GM12878 (cell line): Measurements from ENCODE around the gene RPS5. TPM values are rescaled to one million over a fixed set of nuclear protein-coding genes. Genes with fewer than 3 reads are reported as not detected.

Source experiments
- BMI1 ChIP-seq: fragments of 450-650 bp; IDR thresholded peaks from 2 replicates; pipeline ENCODE4 v1.6.1; 2016; ENCODE audit warnings: mild to moderate bottlenecking, moderate library complexity, borderline replicate concordance
- CREM ChIP-seq: IDR thresholded peaks from 2 replicates; pipeline ENCODE4 v1.6.1; 2014; ENCODE audit warnings: antibody characterized with exemption, low read depth
- CTCF ChIP-seq, 3 experiments: IDR thresholded peaks in 2 of 3; conservative IDR thresholded peaks in 1 of 3; 2 replicates each; pipeline ENCODE4 v1.5.1; 2011; ENCODE audit warnings: low read depth in 3 of 3, low read length in 3 of 3, mild to moderate bottlenecking in 3 of 3, control low read depth in 2 of 3, moderate library complexity in 2 of 3, inconsistent platforms in 1 of 3, mixed read lengths in 1 of 3; ENCODE audit not compliant: control insufficient read depth in 2 of 3, insufficient read depth in 1 of 3; ENCODE audit errors: extremely low read depth in 1 of 3
- DPF2 ChIP-seq: fragments of 450-650 bp; IDR thresholded peaks from 2 replicates; pipeline ENCODE4 v1.6.1; 2017; ENCODE audit warnings: mild to moderate bottlenecking
- EZH2 ChIP-seq: IDR thresholded peaks from 2 replicates; pipeline ENCODE4 v1.6.1; 2012; ENCODE audit warnings: low read depth, mild to moderate bottlenecking, control low read depth, inconsistent platforms, low read length, borderline replicate concordance; ENCODE audit not compliant: control insufficient read depth
- GATAD2B ChIP-seq: fragments of 450-650 bp; conservative IDR thresholded peaks from 2 replicates; pipeline ENCODE4 v1.6.1; 2017; ENCODE audit warnings: low read depth, mild to moderate bottlenecking, moderate library complexity
- MTA2 ChIP-seq: fragments of 450-650 bp; IDR thresholded peaks from 2 replicates; pipeline ENCODE4 v1.6.1; 2016; ENCODE audit warnings: low read depth, mild to moderate bottlenecking, moderate library complexity
- MXI1 ChIP-seq: fragments of 150-350 bp; IDR thresholded peaks from 2 replicates; pipeline ENCODE4 v1.6.1; 2011; ENCODE audit warnings: low read depth, mild to moderate bottlenecking, inconsistent platforms, low read length, improper control_type of control experiment
- NRF1 ChIP-seq: conservative IDR thresholded peaks from 2 replicates; pipeline ENCODE4 v1.6.1; 2011; ENCODE audit warnings: mild to moderate bottlenecking, low read depth, low read length, improper control_type of control experiment
- POLR2AphosphoS5 ChIP-seq: IDR thresholded peaks from 2 replicates; pipeline ENCODE4 v1.6.1; 2011; ENCODE audit warnings: mild to moderate bottlenecking, low read length, inconsistent platforms
- POU2F2 ChIP-seq: IDR thresholded peaks from 3 replicates; pipeline ENCODE4 v1.6.1; 2011; ENCODE audit warnings: low read depth, mild to moderate bottlenecking, low read length, borderline replicate concordance
- RUNX3 ChIP-seq: IDR thresholded peaks from 2 replicates; pipeline ENCODE4 v1.6.1; 2012; ENCODE audit warnings: low read length, inconsistent platforms
- SIX5 ChIP-seq: IDR thresholded peaks from 2 replicates; pipeline ENCODE4 v1.6.1; 2011; ENCODE audit warnings: mild to moderate bottlenecking, low read depth, low read length, moderate library complexity; ENCODE audit not compliant: severe bottlenecking
- SREBF1 ChIP-seq: IDR thresholded peaks from 2 replicates; pipeline ENCODE4 v1.6.1; 2012; ENCODE audit warnings: mild to moderate bottlenecking, low read length
- SUZ12 ChIP-seq: fragments of 200-600 bp; sonication (generic); IDR thresholded peaks from one replicate; pipeline ENCODE4 v1.6.1; 2018; ENCODE audit warnings: antibody characterized with exemption, mild to moderate bottlenecking; ENCODE audit not compliant: unreplicated experiment
- TAF1 ChIP-seq: IDR thresholded peaks from 2 replicates; pipeline ENCODE4 v1.6.1; 2011; ENCODE audit warnings: mild to moderate bottlenecking, low read depth, low read length, borderline replicate concordance
- TCF12 ChIP-seq: IDR thresholded peaks from 2 replicates; pipeline ENCODE4 v1.6.1; 2011; ENCODE audit warnings: low read depth, mild to moderate bottlenecking, low read length
- ZNF24 ChIP-seq: fragments of 450-650 bp; IDR thresholded peaks from 2 replicates; pipeline ENCODE4 v1.6.1; 2017; ENCODE audit warnings: antibody characterized with exemption, mild to moderate bottlenecking
- polyA plus RNA-seq, 11 experiments: library from polyadenylated mRNA; depleted of rRNA in 4 of 11; unstranded in 6 of 11; stranded (reverse) in 5 of 11; fragments of >200 nt; fragmentation: Nextera tagmentation in 4 of 11; fragmentation: Illumina TruSeq in 1 of 11; extraction: Ambion mirVana in 4 of 11; extraction: Trizol in 1 of 11; gene quantifications; 1 replicate in 1 of 11; 2 replicates in 10 of 11; pipeline versions ENCODE4 v1.2.1 to v1.2.3, GENCODE V29; 2011 to 2016; ENCODE audit warnings: inconsistent platforms in 2 of 11, missing spikeins in 2 of 11, low read depth in 1 of 11
- total RNA-seq, 4 experiments: library from RNA; depleted of rRNA in 3 of 4; stranded (reverse); fragments of >200 nt in 3 of 4; fragmentation: Illumina TruSeq in 1 of 4; extraction: Trizol in 1 of 4; gene quantifications; 2 replicates each; pipeline versions ENCODE4 v1.2.1 to v1.2.3, GENCODE V29; 2013 to 2021
- TF ChIP-seq, protein P1 (sequence below): fragments of 450-650 bp; IDR thresholded peaks from 2 replicates; pipeline ENCODE4 v1.6.1; 2016; ENCODE audit warnings: mild to moderate bottlenecking, moderate library complexity, borderline replicate concordance
- TF ChIP-seq, protein P2 (sequence below): fragments of 450-650 bp; formaldehyde crosslinking; IDR thresholded peaks from 2 replicates; pipeline ENCODE4 v1.4.0; 2022; ENCODE audit warnings: mild to moderate bottlenecking, moderate library complexity

RPS5 gene
- total and polyA plus RNA-seq, 10 of the 15 experiments (the other 5 are each of a cell fraction or from before 2014, with no cell fraction given), result 1,284 to 3,652 (median 1,922) TPM

DNA sequence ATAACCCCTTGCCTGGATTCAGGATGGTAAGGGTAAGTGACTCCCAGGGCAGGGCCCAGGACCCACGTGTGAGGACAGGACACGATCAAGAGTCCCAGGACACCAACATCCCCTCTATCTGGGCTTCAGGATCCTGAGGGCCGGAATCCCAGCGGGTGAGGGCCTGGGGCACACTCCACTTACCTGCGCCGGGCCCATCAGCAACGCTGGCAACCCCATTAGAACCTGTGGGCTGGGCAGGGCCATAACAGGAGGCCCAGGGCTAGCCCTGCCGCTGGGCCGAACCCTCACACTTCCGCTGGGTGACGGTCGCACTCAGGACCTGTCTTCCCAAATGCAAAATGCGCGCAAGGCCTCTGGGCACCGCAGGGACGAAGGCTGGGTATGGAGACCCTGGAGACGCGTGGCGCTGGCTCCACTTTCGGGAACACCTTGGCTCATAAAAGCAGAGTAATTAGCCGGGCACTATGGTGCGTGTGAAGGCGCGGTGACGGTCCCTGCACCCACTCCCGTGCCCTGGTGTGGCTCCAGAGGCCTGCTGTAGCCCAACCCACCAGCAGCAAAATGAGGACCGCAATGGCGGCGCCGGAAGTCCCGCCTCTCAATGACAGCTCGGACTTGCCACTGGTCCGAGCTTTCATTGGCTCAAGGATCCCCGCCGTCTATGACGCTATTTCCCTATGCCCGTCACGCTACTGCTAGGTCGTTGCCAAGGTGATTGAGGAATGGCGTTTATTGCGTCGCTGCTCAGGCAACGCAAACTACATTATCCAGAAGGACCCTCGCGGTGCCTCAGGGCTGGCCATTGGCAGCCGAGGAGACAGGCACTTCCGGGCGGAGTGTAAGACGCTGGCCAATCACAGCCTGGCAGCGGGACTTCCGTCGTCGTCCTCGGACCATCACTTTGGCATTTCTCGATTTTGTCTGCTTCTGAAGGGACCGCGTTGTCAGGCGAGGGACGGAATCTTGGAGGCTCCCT is 52.8 kb downstream of the RPS5 start, which contains the start of gene ZNF132 (continued):
- TF ChIP-seq POLR2AphosphoS5 (peak; percentile 33; the same call in 1 of the 2 replicates), NRF1 (no peak), DPF2 (no peak), SREBF1 (peak; percentile 19; the same call in 1 of the 2 replicates), GATAD2B (no peak; the same call in 1 of the 2 replicates), POU2F2 (no peak; the same call in 2 of the 3 replicates), CTCF (IDR thresholded peaks at IDR 0.05 in 2 of 3, conservative IDR thresholded peaks at IDR 0.05 in 1 of 3; ENCODE audit: control insufficient read depth in 2 of 3, extremely low read depth in 1 of 3, insufficient read depth in 1 of 3, low read depth in 3 of 3, low read length in 3 of 3) (no peak), BMI1 (peak; percentile 92), EZH2 (no peak), RUNX3 (peak; percentile 67), TCF12 (no peak), MXI1 (peak; percentile 71), TAF1 (peak; percentile 51; the same call in 1 of the 2 replicates), MTA2 (no peak), ZNF24 (no peak), SUZ12 (no peak), CREM (peak; percentile 98), SIX5 (peak; percentile 84)
- TF ChIP-seq, protein P1, sequence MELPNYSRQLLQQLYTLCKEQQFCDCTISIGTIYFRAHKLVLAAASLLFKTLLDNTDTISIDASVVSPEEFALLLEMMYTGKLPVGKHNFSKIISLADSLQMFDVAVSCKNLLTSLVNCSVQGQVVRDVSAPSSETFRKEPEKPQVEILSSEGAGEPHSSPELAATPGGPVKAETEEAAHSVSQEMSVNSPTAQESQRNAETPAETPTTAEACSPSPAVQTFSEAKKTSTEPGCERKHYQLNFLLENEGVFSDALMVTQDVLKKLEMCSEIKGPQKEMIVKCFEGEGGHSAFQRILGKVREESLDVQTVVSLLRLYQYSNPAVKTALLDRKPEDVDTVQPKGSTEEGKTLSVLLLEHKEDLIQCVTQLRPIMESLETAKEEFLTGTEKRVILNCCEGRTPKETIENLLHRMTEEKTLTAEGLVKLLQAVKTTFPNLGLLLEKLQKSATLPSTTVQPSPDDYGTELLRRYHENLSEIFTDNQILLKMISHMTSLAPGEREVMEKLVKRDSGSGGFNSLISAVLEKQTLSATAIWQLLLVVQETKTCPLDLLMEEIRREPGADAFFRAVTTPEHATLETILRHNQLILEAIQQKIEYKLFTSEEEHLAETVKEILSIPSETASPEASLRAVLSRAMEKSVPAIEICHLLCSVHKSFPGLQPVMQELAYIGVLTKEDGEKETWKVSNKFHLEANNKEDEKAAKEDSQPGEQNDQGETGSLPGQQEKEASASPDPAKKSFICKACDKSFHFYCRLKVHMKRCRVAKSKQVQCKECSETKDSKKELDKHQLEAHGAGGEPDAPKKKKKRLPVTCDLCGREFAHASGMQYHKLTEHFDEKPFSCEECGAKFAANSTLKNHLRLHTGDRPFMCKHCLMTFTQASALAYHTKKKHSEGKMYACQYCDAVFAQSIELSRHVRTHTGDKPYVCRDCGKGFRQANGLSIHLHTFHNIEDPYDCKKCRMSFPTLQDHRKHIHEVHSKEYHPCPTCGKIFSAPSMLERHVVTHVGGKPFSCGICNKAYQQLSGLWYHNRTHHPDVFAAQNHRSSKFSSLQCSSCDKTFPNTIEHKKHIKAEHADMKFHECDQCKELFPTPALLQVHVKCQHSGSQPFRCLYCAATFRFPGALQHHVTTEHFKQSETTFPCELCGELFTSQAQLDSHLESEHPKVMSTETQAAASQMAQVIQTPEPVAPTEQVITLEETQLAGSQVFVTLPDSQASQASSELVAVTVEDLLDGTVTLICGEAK, result peak; percentile 90
- TF ChIP-seq, protein P2, sequence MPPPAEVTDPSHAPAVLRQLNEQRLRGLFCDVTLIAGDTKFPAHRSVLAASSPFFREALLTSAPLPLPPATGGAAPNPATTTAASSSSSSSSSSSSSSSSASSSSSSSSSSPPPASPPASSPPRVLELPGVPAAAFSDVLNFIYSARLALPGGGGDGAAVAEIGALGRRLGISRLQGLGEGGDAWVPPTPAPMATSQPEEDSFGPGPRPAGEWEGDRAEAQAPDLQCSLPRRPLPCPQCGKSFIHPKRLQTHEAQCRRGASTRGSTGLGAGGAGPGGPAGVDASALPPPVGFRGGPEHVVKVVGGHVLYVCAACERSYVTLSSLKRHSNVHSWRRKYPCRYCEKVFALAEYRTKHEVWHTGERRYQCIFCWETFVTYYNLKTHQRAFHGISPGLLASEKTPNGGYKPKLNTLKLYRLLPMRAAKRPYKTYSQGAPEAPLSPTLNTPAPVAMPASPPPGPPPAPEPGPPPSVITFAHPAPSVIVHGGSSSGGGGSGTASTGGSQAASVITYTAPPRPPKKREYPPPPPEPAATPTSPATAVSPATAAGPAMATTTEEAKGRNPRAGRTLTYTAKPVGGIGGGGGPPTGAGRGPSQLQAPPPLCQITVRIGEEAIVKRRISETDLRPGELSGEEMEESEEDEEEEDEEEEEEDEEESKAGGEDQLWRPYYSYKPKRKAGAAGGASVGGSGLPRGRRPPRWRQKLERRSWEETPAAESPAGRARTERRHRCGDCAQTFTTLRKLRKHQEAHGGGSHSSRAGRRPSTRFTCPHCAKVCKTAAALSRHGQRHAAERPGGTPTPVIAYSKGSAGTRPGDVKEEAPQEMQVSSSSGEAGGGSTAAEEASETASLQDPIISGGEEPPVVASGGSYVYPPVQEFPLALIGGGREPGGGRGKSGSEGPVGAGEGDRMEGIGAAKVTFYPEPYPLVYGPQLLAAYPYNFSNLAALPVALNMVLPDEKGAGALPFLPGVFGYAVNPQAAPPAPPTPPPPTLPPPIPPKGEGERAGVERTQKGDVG (CRISPR knock-in tag), result no peak
